Kidney epithelial cell (primary cell): ENCODE measurements around the gene TRPM5. TPM values are rescaled to one million over a fixed set of nuclear protein-coding genes. Genes with fewer than 3 reads are reported as not detected.

ENCODE experiments used
- DNase-seq: peaks from one replicate; pipeline ENCODE4 v3.0.0-alpha.2; 2010; ENCODE audit warnings: low read depth
- H3K27me3 ChIP-seq: 2 replicates; pipeline ENCODE4 v1.6.0; 2011; ENCODE audit warnings: low read length; ENCODE audit not compliant: control insufficient read depth, insufficient read depth
- H3K36me3 ChIP-seq: 2 replicates; pipeline ENCODE4 v1.5.1; 2011; ENCODE audit warnings: low read length; ENCODE audit not compliant: control insufficient read depth, insufficient read depth
- H3K4me3 ChIP-seq: 2 replicates; pipeline ENCODE4 v1.5.1; 2011; ENCODE audit warnings: low read depth, mild to moderate bottlenecking, control low read depth, low read length
- CTCF ChIP-seq: IDR thresholded peaks from 2 replicates; pipeline ENCODE4 v1.5.1; 2011; ENCODE audit warnings: mild to moderate bottlenecking, moderate library complexity, low read length, control low read depth, inconsistent platforms; ENCODE audit not compliant: insufficient read depth, poor library complexity, severe bottlenecking
- total RNA-seq: library from RNA; depleted of rRNA; stranded (reverse); fragments of >200 nt; gene quantifications from 2 replicates; pipeline ENCODE4 v1.2.3, GENCODE V29; 2015

The TRPM5 gene
- total RNA-seq, 1 donor from 2014 or later: not detected

- TF ChIP-seq CTCF: no peak
- peaks cover 39% of the 10 kb centered on the region for H3K27me3 ChIP-seq
- no peaks in the 10 kb centered on the region for H3K36me3 ChIP-seq
- no peak overlapping the region for H3K4me3 ChIP-seq
- no peak for DNase-seq
Measured at GRCh38 chr11:2410616-2411015, 33.7 kb downstream of the TRPM5 start.

- TF ChIP-seq CTCF: no peak
- Histone ChIP-seq H3K4me3 (no peak overlapping the region), H3K27me3 (peaks cover 39% of the 10 kb centered on the region), H3K36me3 (no peaks in the 10 kb centered on the region)
- no peak for DNase-seq
Measured at GRCh38 chr11:2409611-2410468, 34.5 kb downstream of the TRPM5 start.

DNA sequence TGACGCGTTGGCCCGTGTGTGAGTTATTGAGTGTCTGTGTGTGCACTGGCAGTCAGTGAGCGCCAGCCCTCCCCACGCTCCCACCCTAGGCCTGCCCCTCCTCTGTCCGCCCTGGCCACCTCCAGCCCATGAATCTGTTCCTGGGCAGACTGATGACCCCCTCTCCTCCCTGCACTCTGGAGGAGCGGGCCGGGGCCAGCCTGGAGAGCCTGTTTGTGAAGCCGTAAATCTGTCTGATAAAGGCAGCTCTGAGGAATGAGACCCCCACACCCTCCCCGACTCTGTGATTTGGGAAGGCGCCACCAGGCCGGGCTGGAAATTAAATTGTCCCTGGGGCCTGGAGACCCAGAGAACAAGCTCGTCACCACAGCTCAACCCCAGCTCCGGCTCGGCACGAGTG, 35.2 kb downstream of the TRPM5 start:
- Histone ChIP-seq H3K27me3 (peaks cover 39% of the 10 kb centered on the region), H3K4me3 (no peak overlapping the region), H3K36me3 (no peaks in the 10 kb centered on the region)
- no peak for DNase-seq
- no peak for TF ChIP-seq CTCF

DNA sequence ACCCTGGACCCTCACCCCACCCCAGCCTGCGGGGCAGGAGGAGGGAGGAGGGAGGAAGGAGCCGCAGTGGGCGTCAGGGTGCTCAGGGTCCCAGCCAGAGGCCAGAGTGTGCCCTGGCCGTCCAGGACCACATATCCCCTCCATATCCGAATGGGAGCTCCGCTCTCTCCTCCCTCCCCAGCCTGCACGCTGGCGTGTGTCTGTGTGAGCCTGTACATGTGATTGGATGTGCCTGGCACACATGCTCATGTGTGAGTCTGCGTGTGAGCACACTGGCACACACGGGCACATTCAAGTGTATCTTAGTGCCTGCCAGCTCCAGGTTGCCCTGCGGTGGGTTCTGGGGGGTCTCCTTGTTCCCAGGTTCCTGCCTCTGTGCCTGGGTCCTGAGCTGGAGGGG, 35.6 kb downstream of the TRPM5 start:
- Histone ChIP-seq H3K4me3 (no peak overlapping the region), H3K36me3 (peaks cover 1% of the 10 kb centered on the region), H3K27me3 (peaks cover 39% of the 10 kb centered on the region)
- no peak for TF ChIP-seq CTCF
- no peak for DNase-seq

GRCh38 chr11:2406878-2407410, 37.4 kb downstream of the TRPM5 start:
- peaks cover 3% of the 10 kb centered on the region for H3K36me3 ChIP-seq
- H3K4me3 ChIP-seq: no peak overlapping the region
- TF ChIP-seq CTCF: no peak
- peaks cover 38% of the 10 kb centered on the region for H3K27me3 ChIP-seq
- no peak for DNase-seq
